Muscle of leg (tissue), 16 donors: ENCODE data around the gene OR6P1. TPM values are rescaled to one million over a fixed set of nuclear protein-coding genes. Genes with fewer than 3 reads are reported as not detected.

Experiments
- DNase-seq: peaks from one replicate; pipeline ENCODE4 v3.0.0; 2013
- H3K27ac ChIP-seq: one replicate; pipeline ENCODE4 v1.5.1; 2013; ENCODE audit warnings: mild to moderate bottlenecking, low read length, control low read depth
- H3K27me3 ChIP-seq: one replicate; pipeline ENCODE4 v1.6.1; 2013; ENCODE audit warnings: low read length; ENCODE audit not compliant: control insufficient read depth, insufficient read depth
- H3K36me3 ChIP-seq: one replicate; pipeline ENCODE4 v1.6.1; 2013; ENCODE audit warnings: low read length; ENCODE audit not compliant: control insufficient read depth, insufficient read depth
- H3K4me1 ChIP-seq: one replicate; pipeline ENCODE4 v1.6.1; 2013; ENCODE audit warnings: low read length; ENCODE audit not compliant: control insufficient read depth, insufficient read depth
- H3K4me3 ChIP-seq: one replicate; pipeline ENCODE4 v1.5.1; 2013; ENCODE audit warnings: low read length, control low read depth
- H3K9me3 ChIP-seq: replicated peaks from 2 replicates; pipeline ENCODE4 v1.6.1; 2013; ENCODE audit warnings: low read depth, low read length; ENCODE audit not compliant: control insufficient read depth
- WGBS: methylation state at CpG from one replicate; pipeline ENCODE4 v1.1.5; 2013; ENCODE audit warnings: missing lambda C conversion rate; ENCODE audit not compliant: insufficient coverage; 5-methylcytosine and 5-hydroxymethylcytosine counted together
- long read RNA-seq, 11 donors: transcript quantifications; one replicate each; lab custom pipeline, GENCODE V29; 2026
- polyA plus RNA-seq, 8 donors: library from polyadenylated mRNA; unstranded; fragments of 120-200 nt; gene quantifications; one replicate each; pipeline versions ENCODE4 v1.2.1 to v1.2.3, GENCODE V29; 2013; ENCODE audit warnings: inconsistent platforms in 1 of 8, low replicate concordance in 1 of 8; ENCODE audit not compliant: insufficient read length in 8 of 8, insufficient read depth in 1 of 8
- total RNA-seq: library from RNA; stranded (reverse); fragments of 120-200 nt; gene quantifications from one replicate; pipeline ENCODE4 v1.2.4, GENCODE V29; 2013

The OR6P1 gene, protein sequence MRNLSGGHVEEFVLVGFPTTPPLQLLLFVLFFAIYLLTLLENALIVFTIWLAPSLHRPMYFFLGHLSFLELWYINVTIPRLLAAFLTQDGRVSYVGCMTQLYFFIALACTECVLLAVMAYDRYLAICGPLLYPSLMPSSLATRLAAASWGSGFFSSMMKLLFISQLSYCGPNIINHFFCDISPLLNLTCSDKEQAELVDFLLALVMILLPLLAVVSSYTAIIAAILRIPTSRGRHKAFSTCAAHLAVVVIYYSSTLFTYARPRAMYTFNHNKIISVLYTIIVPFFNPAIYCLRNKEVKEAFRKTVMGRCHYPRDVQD
- total RNA-seq (not detected), polyA plus RNA-seq (not detected)
- long read RNA-seq, donor 1, result 0 reads
- long read RNA-seq, donor 2, result 0 reads
- long read RNA-seq, donor 3, result 0 reads
- long read RNA-seq, donor 4, result 0 reads
- long read RNA-seq, donor 5, result 0 reads
- long read RNA-seq, donor 6, result 0 reads
- long read RNA-seq, donor 7, result 0 reads
- long read RNA-seq, donor 8, result 0 reads
- long read RNA-seq, donor 9, result 0 reads
- long read RNA-seq, donor 10, result 0 reads
- long read RNA-seq, donor 11, result 0 reads

GRCh38 chr1:158570480-158570879 is at the start of gene OR6P1:
Gene OR6P1 (minus strand): TSS chr1:158570580. CDS start chr1:158563604, 6,976 bp downstream.
- Histone ChIP-seq H3K36me3 (no peaks in the 10 kb centered on the region), H3K4me1 (no peaks in the 10 kb centered on the region), H3K4me3 (no peak within 1 kb of the TSS), H3K27me3 (no peaks in the 10 kb centered on the region), H3K27ac (no peak within 1 kb of the TSS), H3K9me3 (no peaks in the 10 kb centered on the region)
- no peak for DNase-seq
- 83% methylated on average over 1 of the region's 3 CpGs for WGBS

GRCh38 chr1:158613764-158614163 is 43.4 kb upstream of the OR6P1 start:
- whole genome bisulfite sequencing, result no CpG with 5 or more reads among the region's 3 CpGs
- Histone ChIP-seq H3K4me1 (no peaks in the 10 kb centered on the region), H3K27me3 (no peaks in the 10 kb centered on the region), H3K4me3 (no peak overlapping the region), H3K9me3 (no peaks in the 10 kb centered on the region), H3K36me3 (no peaks in the 10 kb centered on the region), H3K27ac (no peak overlapping the region)
- DNase-seq, result no peak

GRCh38 chr1:158611916-158612315 is 41.5 kb upstream of the OR6P1 start:
- H3K27ac ChIP-seq, result no peak overlapping the region
- no peak for DNase-seq
- no CpG with 5 or more reads among the region's 3 CpGs for WGBS
- H3K9me3 ChIP-seq, result no peaks in the 10 kb centered on the region
- H3K4me1 ChIP-seq, result no peaks in the 10 kb centered on the region
- no peak overlapping the region for H3K4me3 ChIP-seq
- no peaks in the 10 kb centered on the region for H3K27me3 ChIP-seq
- H3K36me3 ChIP-seq, result no peaks in the 10 kb centered on the region

DNA sequence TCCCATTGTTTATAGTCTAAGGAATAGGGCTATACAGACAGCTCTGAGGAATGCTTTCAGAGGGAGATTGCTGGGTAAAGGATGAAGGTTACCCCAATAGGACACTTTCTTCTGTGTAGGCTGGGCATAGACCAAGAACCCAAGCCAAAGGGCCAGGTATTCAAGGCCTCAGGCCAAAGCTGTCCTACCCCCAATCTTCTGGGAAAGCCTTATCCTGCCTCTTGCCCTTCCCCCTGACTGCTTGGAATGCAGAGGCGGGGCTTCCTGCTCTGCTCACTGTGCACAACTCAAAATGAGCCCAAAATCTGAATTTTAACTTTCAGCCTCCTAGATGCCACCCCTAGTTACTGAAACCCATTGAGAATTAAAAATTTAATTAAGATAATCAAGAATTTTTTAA is 36.9 kb upstream of the OR6P1 start:
- no peaks in the 10 kb centered on the region for H3K9me3 ChIP-seq
- no peak overlapping the region for H3K27ac ChIP-seq
- no peaks in the 10 kb centered on the region for H3K4me1 ChIP-seq
- 83% methylated on average over 1 of the region's 1 CpG for WGBS
- no peak overlapping the region for H3K4me3 ChIP-seq
- DNase-seq, result no peak
- H3K27me3 ChIP-seq, result no peaks in the 10 kb centered on the region
- no peaks in the 10 kb centered on the region for H3K36me3 ChIP-seq

GRCh38 chr1:158604968-158605367 is 34.6 kb upstream of the OR6P1 start, which contains the start of gene OR10Z1:
Gene OR10Z1 (plus strand): TSS chr1:158605268. CDS start chr1:158606439, 1,171 bp downstream.
- no peak within 1 kb of the TSS for H3K27ac ChIP-seq
- WGBS, result no CpG with 5 or more reads among the region's 1 CpG
- no peak within 1 kb of the TSS for H3K4me3 ChIP-seq
- no peaks in the 10 kb centered on the region for H3K4me1 ChIP-seq
- no peaks in the 10 kb centered on the region for H3K9me3 ChIP-seq
- no peaks in the 10 kb centered on the region for H3K36me3 ChIP-seq
- no peaks in the 10 kb centered on the region for H3K27me3 ChIP-seq
- no peak for DNase-seq

DNA sequence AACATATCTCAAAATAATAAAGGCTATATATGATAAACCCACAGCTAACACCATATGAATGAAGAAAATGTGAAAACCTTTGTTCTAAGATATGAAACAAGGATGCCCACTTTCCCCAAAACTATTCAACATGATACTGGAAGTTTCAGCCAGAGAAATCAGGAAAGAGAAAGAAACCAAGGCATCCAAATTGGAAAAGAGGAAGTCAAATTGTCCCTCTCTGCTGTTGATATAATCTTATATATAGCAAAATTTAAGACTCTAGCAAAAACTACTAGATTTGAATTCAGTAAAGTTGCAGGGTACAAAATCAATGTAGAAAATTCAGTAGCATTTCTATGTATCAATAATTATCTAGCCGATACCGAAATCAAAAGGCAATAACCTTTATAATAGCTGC is 30.4 kb upstream of the OR6P1 start:
- no peak for DNase-seq
- WGBS, result no CpG with 5 or more reads among the region's 2 CpGs
- H3K4me3 ChIP-seq, result no peak overlapping the region
- H3K27me3 ChIP-seq, result no peaks in the 10 kb centered on the region
- no peak overlapping the region for H3K27ac ChIP-seq
- H3K36me3 ChIP-seq, result no peaks in the 10 kb centered on the region
- peaks cover 20% of the 10 kb centered on the region for H3K9me3 ChIP-seq
- no peaks in the 10 kb centered on the region for H3K4me1 ChIP-seq

DNA sequence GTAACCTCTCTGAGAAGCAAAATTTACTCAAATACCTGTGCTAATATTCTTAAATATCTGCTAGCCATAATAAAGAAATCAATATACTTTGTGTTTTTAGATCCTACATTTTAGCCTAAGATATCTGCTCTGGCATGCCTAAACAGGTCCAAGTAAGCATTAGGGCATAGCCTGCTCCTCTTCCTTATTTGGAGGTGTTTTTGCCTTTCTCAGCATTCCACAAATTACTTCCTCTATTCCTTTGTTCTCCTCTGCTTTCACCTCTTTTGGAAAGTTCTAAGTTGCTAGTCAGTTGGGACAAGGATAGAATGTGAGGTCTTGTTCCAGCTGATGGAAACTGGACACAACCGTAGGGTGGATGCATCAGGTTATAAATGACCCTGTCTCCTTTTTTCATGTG is 16.6 kb upstream of the OR6P1 start:
- Histone ChIP-seq H3K27ac (no peak overlapping the region), H3K36me3 (no peaks in the 10 kb centered on the region), H3K4me1 (no peaks in the 10 kb centered on the region), H3K27me3 (no peaks in the 10 kb centered on the region), H3K4me3 (no peak overlapping the region), H3K9me3 (peaks cover 3% of the 10 kb centered on the region)
- WGBS, result 86% methylated on average over 1 of the region's 1 CpG
- no peak for DNase-seq

DNA sequence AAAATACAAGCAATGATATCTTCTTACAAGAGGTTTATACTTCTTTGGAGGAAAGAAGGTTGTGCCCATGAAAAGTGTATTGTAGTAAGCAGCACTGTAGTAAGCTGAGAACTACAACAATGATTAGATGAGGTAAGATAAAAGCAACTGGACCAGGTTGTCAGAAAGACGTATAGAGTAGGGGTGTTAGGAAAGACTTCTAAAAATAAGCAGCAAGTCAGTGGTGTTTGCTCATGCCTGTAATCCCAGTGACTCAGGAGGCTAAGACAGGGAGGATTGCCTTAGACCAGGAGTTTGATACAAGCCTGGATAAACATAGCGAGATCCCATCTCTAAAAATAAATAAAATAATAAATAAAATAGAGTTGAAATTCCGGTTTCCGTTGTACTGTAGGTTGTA is 13.6 kb upstream of the OR6P1 start:
- no peak for DNase-seq
- no peaks in the 10 kb centered on the region for H3K27me3 ChIP-seq
- no peak overlapping the region for H3K27ac ChIP-seq
- H3K9me3 ChIP-seq, result peaks cover 3% of the 10 kb centered on the region
- H3K36me3 ChIP-seq, result no peaks in the 10 kb centered on the region
- H3K4me3 ChIP-seq, result no peak overlapping the region
- WGBS, result no CpG with 5 or more reads among the region's 4 CpGs
- H3K4me1 ChIP-seq, result no peaks in the 10 kb centered on the region

DNA sequence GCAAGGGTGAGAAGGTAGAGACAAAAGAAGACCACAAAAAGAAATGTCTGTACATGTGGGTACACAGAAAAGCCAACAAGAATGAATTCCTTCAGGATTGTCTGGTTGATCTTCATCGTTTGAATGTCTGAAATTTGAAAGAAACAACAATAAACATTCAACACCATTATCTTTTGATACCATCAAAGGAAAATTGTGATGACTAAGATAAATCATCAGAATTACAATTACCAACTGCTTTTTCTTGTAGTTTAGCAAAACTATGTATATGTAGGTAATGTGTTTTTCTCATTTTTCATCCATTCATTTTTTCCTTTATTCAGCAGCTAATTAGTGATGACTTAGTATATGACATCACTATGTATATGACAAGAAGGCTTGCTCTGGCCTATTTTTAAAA is 9.4 kb upstream of the OR6P1 start, which contains the start of gene OR10X1:
TSS of gene OR10X1 (minus strand) at position 167 of the 400 bp plus-strand sequence. CDS start at position 167, 0 bp downstream.
- H3K27ac ChIP-seq, result no peak within 1 kb of the TSS
- WGBS, result no CpG with 5 or more reads among the region's 1 CpG
- no peaks in the 10 kb centered on the region for H3K4me1 ChIP-seq
- no peak for DNase-seq
- H3K9me3 ChIP-seq, result no peaks in the 10 kb centered on the region
- H3K27me3 ChIP-seq, result no peaks in the 10 kb centered on the region
- no peaks in the 10 kb centered on the region for H3K36me3 ChIP-seq
- no peak within 1 kb of the TSS for H3K4me3 ChIP-seq

GRCh38 chr1:158577561-158577960 is 7.2 kb upstream of the OR6P1 start:
- H3K4me3 ChIP-seq, result no peak overlapping the region
- no CpG with 5 or more reads among the region's 3 CpGs for WGBS
- no peak for DNase-seq
- no peaks in the 10 kb centered on the region for H3K9me3 ChIP-seq
- no peaks in the 10 kb centered on the region for H3K4me1 ChIP-seq
- no peaks in the 10 kb centered on the region for H3K36me3 ChIP-seq
- H3K27ac ChIP-seq, result no peak overlapping the region
- no peaks in the 10 kb centered on the region for H3K27me3 ChIP-seq
